Peyer's patch (tissue), 4 donors: ENCODE measurements around the gene TRPV4. TPM values are rescaled to one million over a fixed set of nuclear protein-coding genes. Genes with fewer than 3 reads are reported as not detected.
A peak's percentile ranks its signal among the peaks of the same experiment; 100 is the strongest.

Source experiments
- DNase-seq, 3 donors: peaks; one replicate each; pipeline ENCODE4 v3.0.0-alpha.2; 2017 to 2019
- H3K27ac ChIP-seq, 4 donors: fragments of 200-600 bp; sonication (generic); one replicate each; pipeline ENCODE4 v1.5.1; 2016 to 2019
- H3K27me3 ChIP-seq, 2 donors: fragments of 200-600 bp; sonication (generic); one replicate each; pipeline ENCODE4 v1.5.1; 2019
- H3K36me3 ChIP-seq, 3 donors: fragments of 200-600 bp; sonication (generic); one replicate each; pipeline ENCODE4 v1.5.1; 2016 to 2019
- H3K4me1 ChIP-seq, 4 donors: fragments of 200-600 bp; sonication (generic); one replicate each; pipeline ENCODE4 v1.5.1; 2016 to 2019
- H3K4me3 ChIP-seq, 4 donors: fragments of 200-600 bp; sonication (generic); 1 replicate in 3 of 4; 2 replicates in 1 of 4; pipeline ENCODE4 v1.5.1; 2016 to 2019; ENCODE audit warnings: mild to moderate bottlenecking in 1 of 4
- H3K9me3 ChIP-seq, 4 donors: fragments of 200-600 bp; sonication (generic); one replicate each; pipeline ENCODE4 v1.5.1; 2016 to 2019; ENCODE audit warnings: mild to moderate bottlenecking in 1 of 4
- CTCF ChIP-seq, 6 experiments: fragments of 450-650 bp in 4 of 6; fragments of 200-600 bp in 2 of 6; sonication (generic) in 1 of 6; IDR thresholded peaks; one replicate each; pipeline ENCODE4 v1.5.1; 2017 to 2019; ENCODE audit warnings: antibody characterized with exemption in 6 of 6, mild to moderate bottlenecking in 3 of 6, moderate library complexity in 1 of 6
- POLR2A ChIP-seq, 2 donors: fragments of 450-650 bp; IDR thresholded peaks; one replicate each; pipeline ENCODE4 v1.5.1; 2017; ENCODE audit warnings: antibody characterized with exemption in 2 of 2, mild to moderate bottlenecking in 2 of 2, moderate library complexity in 2 of 2
- small RNA-seq, 2 donors: library from RNA; depleted of rRNA; stranded (forward); fragments of <200 nt; gene quantifications; one replicate each; pipeline ENCODE3, GENCODE V24; 2016
- total RNA-seq, 4 donors: library from RNA; depleted of rRNA; stranded (reverse); fragments of >200 nt; gene quantifications; one replicate each; pipeline ENCODE4 v1.1.0, GENCODE V29; 2016

Gene TRPV4
- total RNA-seq, 4 donors from 2014 or later: 0.27 to 0.57 TPM; not detected in 2

- Histone ChIP-seq H3K4me1 (peaks cover 0 to 45% (median 0%) of the 10 kb centered on the region in 4 donors), H3K9me3 (no peaks in the 10 kb centered on the region), H3K27ac (no peak overlapping the region), H3K36me3 (no peaks in the 10 kb centered on the region), H3K4me3 (no peak overlapping the region), H3K27me3 (no peaks in the 10 kb centered on the region)
- TF ChIP-seq CTCF (IDR thresholded peaks at IDR 0.05) (no peak), POLR2A (IDR thresholded peaks at IDR 0.05) (no peak)
- DNase-seq: peak in 2 of 3 donors; percentile 59 to 62
These were observed 96.6 kb downstream of the TRPV4 start for GRCh38 chr12:109736552-109737108.

- Histone ChIP-seq H3K36me3 (no peaks in the 10 kb centered on the region), H3K27ac (no peak overlapping the region), H3K4me3 (no peak overlapping the region), H3K9me3 (no peaks in the 10 kb centered on the region), H3K4me1 (peaks cover 0 to 39% (median 0%) of the 10 kb centered on the region in 4 donors), H3K27me3 (no peaks in the 10 kb centered on the region)
- DNase-seq: peak in 2 of 3 donors; percentile 26 to 46
- TF ChIP-seq POLR2A (IDR thresholded peaks at IDR 0.05): no peak
These were observed 97.2 kb downstream of the TRPV4 start for GRCh38 chr12:109735825-109736551.

GRCh38 chr12:109735051-109735521 lies 98.1 kb downstream of the TRPV4 start:
- Histone ChIP-seq H3K9me3 (no peaks in the 10 kb centered on the region), H3K27me3 (no peaks in the 10 kb centered on the region), H3K4me1 (peaks cover 0 to 37% (median 0%) of the 10 kb centered on the region in 4 donors), H3K27ac (no peak overlapping the region), H3K4me3 (no peak overlapping the region), H3K36me3 (no peaks in the 10 kb centered on the region)
- DNase-seq: peak in 2 of 3 donors; percentile 25 to 37
- TF ChIP-seq CTCF (IDR thresholded peaks at IDR 0.05) (no peak), POLR2A (IDR thresholded peaks at IDR 0.05) (no peak)

GRCh38 chr12:109734219-109735000 lies 98.8 kb downstream of the TRPV4 start:
- TF ChIP-seq POLR2A (IDR thresholded peaks at IDR 0.05) (no peak), CTCF (IDR thresholded peaks at IDR 0.05) (no peak)
- Histone ChIP-seq H3K27me3 (no peaks in the 10 kb centered on the region), H3K4me1 (peaks cover 0 to 37% (median 0%) of the 10 kb centered on the region in 4 donors), H3K9me3 (no peaks in the 10 kb centered on the region), H3K27ac (no peak overlapping the region), H3K36me3 (no peaks in the 10 kb centered on the region), H3K4me3 (no peak overlapping the region)
- DNase-seq: peak in 2 of 3 donors; percentile 47 to 51

Small RNAs within 50 kb of the gene (small RNA-seq; reads per million reads assigned to genes)
- gene MIR4497: 0 reads per million in 2 donors
- gene RN7SL441P: 0 reads per million in 2 donors

Other genes starting within 250 kb of the TRPV4 start
- gene FAM222A, start 119.6 kb downstream of the TRPV4 start, total RNA-seq: 10 to 100 TPM in 1 of 4 donors, 1 to 10 TPM in 3; 3.9 to 26.1 (median 7.0) TPM
- gene GLTP, start 47.1 kb upstream of the TRPV4 start, total RNA-seq: 100 to 1,000 TPM in 3 of 4 donors, 10 to 100 TPM in 1; 27.2 to 149 (median 141) TPM
- 100 to 1,000 TPM in 1 of 4 donors, 10 to 100 TPM in 3; 23.9 to 120 (median 36.3) TPM for gene TCHP, start 66.9 kb upstream of the TRPV4 start, total RNA-seq
- 100 to 1,000 TPM in 1 of 4 donors, 10 to 100 TPM in 3; 55.0 to 107 (median 79.8) TPM for gene GIT2, start 163.0 kb upstream of the TRPV4 start, total RNA-seq
- 100 to 1,000 TPM in 1 of 4 donors, 10 to 100 TPM in 3; 81.3 to 124 (median 92.1) TPM for gene ANKRD13A, start 166.0 kb upstream of the TRPV4 start, total RNA-seq
- gene C12orf76, start 215.1 kb upstream of the TRPV4 start, total RNA-seq: 10 to 100 TPM; 14.9 to 23.1 (median 17.5) TPM